ENCODE data around the gene CD93.
A peak's percentile ranks its signal among the peaks of the same experiment; 100 is the strongest.

Gene CD93

GRCh38 chr20:23099791-23100719 is 13.9 kb upstream of the CD93 start:
- DNase-seq = no peak

GRCh38 chr20:23097636-23098580 is 11.8 kb upstream of the CD93 start:
- no peak for DNase-seq

GRCh38 chr20:23096986-23097520 is 10.9 kb upstream of the CD93 start:
- DNase-seq = no peak

DNA sequence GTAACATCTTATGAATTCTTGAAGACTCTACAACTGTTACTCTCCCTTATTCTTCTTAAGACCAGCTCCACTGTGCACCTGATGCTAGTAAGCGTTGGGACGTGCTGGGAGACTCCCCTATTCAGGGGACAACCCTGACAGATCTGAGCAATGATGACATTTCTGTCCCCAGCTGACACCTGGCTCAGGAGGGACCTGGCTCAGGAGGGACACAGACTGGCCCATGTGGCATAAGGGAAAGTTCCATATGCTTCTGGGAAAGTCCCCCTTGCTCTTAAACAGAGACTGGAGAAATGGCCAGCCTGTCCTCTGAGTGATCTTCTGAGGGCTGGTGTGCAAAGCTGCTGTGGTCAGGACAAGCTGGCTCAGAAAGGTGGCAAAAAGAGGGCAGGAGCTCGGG is 10.0 kb upstream of the CD93 start:
- DNase-seq = no peak

- DNase-seq = no peak
Observed at GRCh38 chr20:23095499-23095898, 9.4 kb upstream of the CD93 start.

- no peak for DNase-seq
Observed at GRCh38 chr20:23094927-23095326, 8.8 kb upstream of the CD93 start.

- no peak for DNase-seq
Observed at GRCh38 chr20:23094213-23094896, 8.2 kb upstream of the CD93 start.

- no peak for DNase-seq
Observed at GRCh38 chr20:23093613-23094012, 7.5 kb upstream of the CD93 start.

DNA sequence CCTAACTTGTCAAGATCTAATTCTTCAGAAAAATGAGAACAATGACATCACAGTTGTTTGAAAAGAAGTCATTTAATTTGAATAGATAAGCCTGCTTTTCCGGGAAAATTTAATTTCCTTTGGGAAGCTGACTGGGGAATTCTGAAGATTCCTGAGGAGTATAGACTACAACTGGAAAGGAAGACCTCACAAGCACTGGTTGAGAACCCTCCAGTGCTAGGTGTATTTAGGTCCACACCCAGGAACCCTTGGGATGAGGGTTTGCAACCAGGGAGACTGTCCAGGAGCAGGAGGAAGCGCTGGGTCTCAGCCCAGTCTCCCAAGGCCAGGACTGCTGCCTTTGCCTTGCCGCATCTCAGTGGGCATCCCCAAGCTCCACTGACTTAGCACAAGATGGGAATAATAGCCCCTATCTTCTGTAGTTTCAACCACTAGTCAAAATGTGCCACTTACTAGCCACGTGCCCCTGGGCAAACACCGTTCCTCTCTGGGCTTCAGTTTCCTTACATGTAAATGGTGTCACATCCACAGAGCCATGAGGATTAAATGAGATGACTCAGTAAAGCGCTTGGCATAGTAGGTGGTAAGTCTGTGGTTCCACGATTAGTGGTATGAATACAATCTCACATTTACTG is 6.9 kb upstream of the CD93 start:
- DNase-seq = no peak

GRCh38 chr20:23092384-23092756 is 6.2 kb upstream of the CD93 start:
- peak; percentile 27 for DNase-seq

GRCh38 chr20:23091721-23092383 is 5.7 kb upstream of the CD93 start:
- no peak for DNase-seq

DNA sequence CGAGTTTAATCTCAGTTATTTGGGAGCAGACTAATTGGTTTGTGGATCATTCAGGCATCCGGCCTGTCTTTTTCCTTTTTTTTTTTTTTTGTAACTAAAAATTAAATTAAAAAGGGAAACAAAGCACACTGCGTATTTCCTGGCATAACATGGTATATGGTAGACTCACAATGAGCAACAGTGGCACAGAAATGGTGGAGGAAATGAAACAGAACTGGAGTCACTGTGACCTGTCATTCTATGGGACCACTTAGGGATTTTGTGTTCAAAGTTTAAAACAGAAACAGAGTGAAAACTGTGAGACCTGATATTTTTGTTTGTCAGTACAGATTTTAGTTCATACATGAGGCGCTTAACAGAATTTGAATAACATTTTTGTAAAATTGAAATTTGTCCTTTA is 4.8 kb upstream of the CD93 start:
- no peak for DNase-seq

GRCh38 chr20:23090147-23090546 is 4.0 kb upstream of the CD93 start:
- no peak for DNase-seq

GRCh38 chr20:23088866-23089265 is 2.7 kb upstream of the CD93 start:
- DNase-seq = no peak

DNA sequence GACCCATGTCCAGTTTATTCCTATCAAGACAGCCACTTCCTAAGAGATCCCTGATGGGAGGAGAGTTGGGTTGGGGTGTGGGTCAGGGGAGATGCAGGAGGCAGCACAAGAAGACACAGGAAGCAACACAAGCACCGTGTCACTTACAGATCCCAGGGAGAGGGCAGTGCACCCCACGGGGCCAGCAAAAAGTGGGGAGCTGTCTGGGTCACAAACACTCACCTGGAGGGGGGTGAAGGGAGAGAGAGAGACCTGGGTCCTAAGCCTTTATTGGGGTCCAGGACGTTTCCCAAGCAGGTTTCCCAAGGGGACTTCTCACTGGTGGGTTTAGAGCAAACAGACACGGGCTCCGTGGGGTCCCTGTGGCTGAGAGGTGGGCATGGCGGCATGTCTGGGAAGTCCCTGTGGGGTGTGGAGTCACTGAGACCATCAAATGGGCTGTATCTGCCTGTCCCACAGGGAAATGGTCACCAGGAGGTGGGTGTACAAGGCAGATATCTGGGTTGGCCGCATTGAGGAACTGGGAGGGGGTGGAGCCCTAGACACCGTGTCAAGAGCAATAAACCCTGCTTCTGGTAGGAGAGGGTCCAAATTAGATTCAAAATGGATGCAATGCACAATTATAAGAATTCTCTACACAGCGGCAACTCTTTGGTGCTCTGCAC is 1.6 kb upstream of the CD93 start:
- no peak for DNase-seq

DNA sequence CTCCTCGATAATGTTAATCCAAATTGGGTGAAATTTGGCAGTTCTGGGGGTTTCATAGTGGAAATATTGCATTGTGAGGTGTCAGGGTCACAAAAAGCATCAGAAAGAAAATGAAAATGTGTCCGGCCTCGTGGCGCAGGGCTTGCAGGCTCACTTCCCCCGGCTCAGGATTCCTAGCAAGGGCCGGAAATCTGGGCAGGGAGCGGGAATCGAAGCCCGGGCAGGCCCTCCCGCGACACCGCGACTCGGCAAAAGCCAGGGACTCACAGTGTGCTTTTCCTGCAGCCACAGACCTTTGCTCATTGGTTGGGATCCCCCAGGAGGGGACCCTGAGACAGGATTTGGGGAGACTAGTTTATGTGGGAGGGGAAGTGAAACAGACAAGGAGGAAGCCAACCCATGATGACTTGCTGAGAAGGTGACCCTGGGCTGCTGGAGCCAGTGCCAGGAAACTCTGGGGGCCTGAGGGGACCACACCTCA is 847 bp upstream of the CD93 start:
- no peak for DNase-seq

- no peak for DNase-seq
Observed at GRCh38 chr20:23085436-23086055, 578 bp downstream of the CD93 start.

- no peak for DNase-seq
Observed at GRCh38 chr20:23084845-23085365, 1.2 kb downstream of the CD93 start.

DNA sequence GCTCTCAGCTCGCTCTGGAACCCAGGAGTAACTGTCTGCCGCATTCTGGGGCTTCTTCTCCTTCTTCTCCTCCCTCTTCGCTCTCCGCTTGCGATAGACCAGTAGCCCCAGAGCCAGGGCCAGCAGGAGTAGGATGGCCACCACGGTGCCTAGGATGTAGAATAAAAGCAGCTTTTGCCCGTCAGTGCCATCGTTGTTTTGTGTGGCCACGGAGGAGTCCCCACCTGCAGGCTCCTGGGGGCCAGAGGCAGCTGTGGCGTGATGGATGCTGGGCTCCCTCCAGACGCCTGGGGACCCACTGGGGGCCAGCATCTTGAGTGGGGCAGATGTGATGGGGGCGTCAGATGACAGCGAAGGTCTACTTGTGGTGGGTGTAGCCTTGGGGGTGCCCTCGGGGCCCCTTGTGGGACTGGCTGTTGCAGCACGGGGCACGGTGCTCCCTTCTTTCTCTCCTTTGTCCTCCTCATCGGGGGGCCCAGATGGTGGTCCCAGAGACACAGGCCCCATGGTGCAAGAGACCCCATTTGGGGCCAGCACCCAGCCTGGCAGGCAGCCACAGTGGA is 1.8 kb downstream of the CD93 start:
- no peak for DNase-seq

All from NCI-H774 (cell line).